Mucosa of rectum (tissue), 2 donors: ENCODE results near the gene TFPI.
"Not testable (repeated sequence)": the region's sequence is repeated elsewhere in the genome, so short reads cannot be mapped to it uniquely, and the experiment has no call there.

Source experiments
- H3K27ac ChIP-seq, 2 donors: one replicate each; pipeline ENCODE4 v1.7.0; 2013; ENCODE audit warnings: inconsistent platforms in 2 of 2, low read depth in 2 of 2, low read length in 2 of 2
- H3K27me3 ChIP-seq, 2 donors: one replicate each; pipeline ENCODE4 v1.7.0; 2013; ENCODE audit warnings: low read length in 2 of 2; ENCODE audit not compliant: control insufficient read depth in 2 of 2, insufficient read depth in 2 of 2
- H3K36me3 ChIP-seq, 2 donors: one replicate each; pipeline ENCODE4 v1.7.0; 2013; ENCODE audit warnings: low read length in 2 of 2; ENCODE audit not compliant: control insufficient read depth in 2 of 2, insufficient read depth in 2 of 2
- H3K4me1 ChIP-seq, 2 donors: one replicate each; pipeline ENCODE4 v1.7.0; 2013; ENCODE audit warnings: low read length in 2 of 2, mild to moderate bottlenecking in 1 of 2; ENCODE audit not compliant: control insufficient read depth in 2 of 2, insufficient read depth in 2 of 2
- H3K4me3 ChIP-seq, 2 donors: one replicate each; pipeline ENCODE4 v1.7.0; 2013; ENCODE audit warnings: low read length in 2 of 2
- H3K9ac ChIP-seq, 2 donors: one replicate each; pipeline ENCODE4 v1.7.0; 2013; ENCODE audit warnings: low read length in 2 of 2, low read depth in 1 of 2, mild to moderate bottlenecking in 1 of 2
- H3K9me3 ChIP-seq, 2 donors: one replicate each; pipeline ENCODE4 v1.7.0; 2013; ENCODE audit warnings: low read length in 2 of 2; ENCODE audit not compliant: control insufficient read depth in 2 of 2
- donor health status: healthy.
- donor health status: Normal muscosa, but diverticular disease.

TFPI gene

DNA sequence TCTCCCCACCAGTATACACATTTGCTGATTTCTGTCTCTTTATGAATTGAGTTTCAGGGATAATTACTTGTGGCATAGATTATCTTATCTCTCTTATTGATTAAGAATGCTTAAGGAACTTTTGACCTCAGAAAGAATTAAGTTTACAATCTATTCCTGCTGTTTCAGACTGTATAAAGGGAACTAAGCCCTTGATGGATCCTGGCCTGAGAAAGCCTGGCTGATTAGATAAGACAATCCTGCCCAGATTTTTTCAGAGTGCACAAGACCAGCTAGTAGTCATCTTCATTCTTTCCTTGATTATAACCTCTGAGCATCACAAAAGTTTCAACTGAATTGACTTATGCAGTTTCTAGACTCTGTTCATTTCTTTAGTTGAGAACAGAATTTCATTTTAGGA, 22.7 kb upstream of the TFPI start:
- no peak overlapping the region for H3K9ac ChIP-seq
- H3K4me1 ChIP-seq = peaks cover 0 to 2% of the 10 kb centered on the region in 2 donors
- H3K9me3 ChIP-seq = no peaks in the 10 kb centered on the region
- no peak overlapping the region for H3K4me3 ChIP-seq
- H3K27me3 ChIP-seq = no peaks in the 10 kb centered on the region
- H3K36me3 ChIP-seq = no peaks in the 10 kb centered on the region
- no peak overlapping the region for H3K27ac ChIP-seq

- no peaks in the 10 kb centered on the region for H3K9me3 ChIP-seq
- H3K36me3 ChIP-seq = no peaks in the 10 kb centered on the region
- no peak overlapping the region for H3K4me3 ChIP-seq
- H3K27ac ChIP-seq = no peak overlapping the region
- H3K27me3 ChIP-seq = no peaks in the 10 kb centered on the region
- H3K9ac ChIP-seq = no peak overlapping the region
- no peaks in the 10 kb centered on the region for H3K4me1 ChIP-seq
Measured at GRCh38 chr2:187575751-187576067, 21.5 kb upstream of the TFPI start.

DNA sequence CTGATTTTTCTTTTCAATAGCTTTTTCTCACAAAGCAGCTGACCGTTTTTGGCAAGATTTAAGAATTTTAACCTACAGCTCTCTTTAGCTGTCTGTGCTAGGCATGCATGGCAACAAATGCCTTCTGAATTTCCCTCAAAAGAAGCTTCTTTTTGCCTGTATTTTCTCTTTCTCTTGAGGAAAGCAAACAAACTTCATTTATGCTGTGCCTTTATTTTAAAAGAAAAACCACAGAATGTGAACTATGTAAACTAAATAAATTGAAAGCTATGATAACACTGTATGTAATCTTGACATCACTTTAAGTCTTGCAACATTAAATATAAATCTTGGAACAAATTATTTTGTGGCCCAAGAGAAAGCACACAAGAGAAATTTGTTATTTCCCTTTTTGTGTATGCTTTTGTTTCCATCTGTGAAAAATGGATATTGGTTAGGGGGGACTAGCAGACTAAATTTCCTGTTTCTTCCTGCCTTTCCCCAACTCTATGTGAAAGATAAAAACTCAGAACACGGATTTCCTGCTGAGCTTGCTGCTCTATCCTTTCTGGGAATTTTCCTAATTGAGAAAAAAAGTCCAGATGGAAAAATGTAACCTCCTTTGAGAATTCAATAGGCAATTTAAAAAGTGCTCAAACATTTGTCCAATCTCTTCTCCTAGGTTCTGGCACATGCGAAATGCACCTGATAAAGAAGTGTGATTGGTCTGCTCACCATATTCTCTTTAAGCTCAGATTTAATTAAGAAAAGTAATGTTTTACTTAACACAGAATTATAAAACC, 20.9 kb upstream of the TFPI start:
- Histone ChIP-seq H3K4me1 (no peaks in the 10 kb centered on the region), H3K9me3 (no peaks in the 10 kb centered on the region), H3K27me3 (no peaks in the 10 kb centered on the region), H3K4me3 (no peak overlapping the region), H3K9ac (no peak overlapping the region), H3K27ac (no peak overlapping the region), H3K36me3 (no peaks in the 10 kb centered on the region)

GRCh38 chr2:187573722-187574121, 19.5 kb upstream of the TFPI start:
- Histone ChIP-seq H3K27me3 (no peaks in the 10 kb centered on the region), H3K9ac (no peak overlapping the region), H3K4me3 (no peak overlapping the region), H3K4me1 (no peaks in the 10 kb centered on the region), H3K27ac (no peak overlapping the region), H3K9me3 (no peaks in the 10 kb centered on the region), H3K36me3 (no peaks in the 10 kb centered on the region)

- H3K4me1 ChIP-seq, H3K36me3 ChIP-seq, H3K9me3 ChIP-seq, H3K9ac ChIP-seq, H3K4me3 ChIP-seq, H3K27ac ChIP-seq, H3K27me3 ChIP-seq: not testable (repeated sequence)
Measured at GRCh38 chr2:187571996-187572395, 17.8 kb upstream of the TFPI start.

DNA sequence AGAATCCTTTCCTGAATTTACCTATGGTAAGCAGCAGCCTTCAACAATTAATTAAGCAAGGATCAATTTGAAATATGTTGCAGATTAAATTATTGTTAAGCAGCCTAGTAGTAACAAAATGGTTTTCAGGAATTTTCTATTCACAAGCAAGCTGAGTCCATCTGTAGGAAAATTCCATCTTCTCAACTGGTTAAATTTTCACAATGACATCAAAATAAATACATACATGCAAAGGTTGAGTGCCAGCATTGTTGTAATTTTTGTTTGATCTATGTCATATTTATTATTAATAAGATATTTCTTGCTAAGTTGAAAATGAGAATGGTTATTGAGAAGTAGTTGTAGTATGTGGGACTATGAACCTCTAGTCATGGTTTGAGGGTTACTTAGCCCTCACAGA, 15.3 kb upstream of the TFPI start:
- Histone ChIP-seq H3K4me1 (no peaks in the 10 kb centered on the region), H3K27ac (no peak overlapping the region), H3K36me3 (no peaks in the 10 kb centered on the region), H3K4me3 (no peak overlapping the region), H3K27me3 (no peaks in the 10 kb centered on the region), H3K9me3 (no peaks in the 10 kb centered on the region), H3K9ac (no peak overlapping the region)

DNA sequence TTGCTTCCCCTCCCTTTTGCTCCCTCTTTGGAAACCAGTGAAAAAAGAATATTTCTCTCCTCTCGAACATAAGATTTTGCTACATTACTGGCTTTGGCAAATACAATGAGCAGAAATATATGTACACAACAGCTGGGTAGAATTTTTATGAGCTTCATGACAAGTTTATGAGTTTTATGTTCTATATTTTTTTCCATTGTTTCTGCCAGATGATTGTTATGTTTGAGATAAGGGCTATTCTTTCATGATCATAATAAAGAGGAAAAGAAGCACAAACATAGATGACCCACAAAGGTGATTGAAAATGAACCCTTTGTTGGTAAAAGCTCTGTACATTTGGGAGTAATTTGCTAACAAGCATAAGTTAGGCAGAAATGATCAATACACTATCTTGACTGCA, 14.8 kb upstream of the TFPI start:
- Histone ChIP-seq H3K27ac (no peak overlapping the region), H3K27me3 (no peaks in the 10 kb centered on the region), H3K4me1 (no peaks in the 10 kb centered on the region), H3K36me3 (no peaks in the 10 kb centered on the region), H3K9me3 (no peaks in the 10 kb centered on the region), H3K9ac (no peak overlapping the region), H3K4me3 (no peak overlapping the region)

DNA sequence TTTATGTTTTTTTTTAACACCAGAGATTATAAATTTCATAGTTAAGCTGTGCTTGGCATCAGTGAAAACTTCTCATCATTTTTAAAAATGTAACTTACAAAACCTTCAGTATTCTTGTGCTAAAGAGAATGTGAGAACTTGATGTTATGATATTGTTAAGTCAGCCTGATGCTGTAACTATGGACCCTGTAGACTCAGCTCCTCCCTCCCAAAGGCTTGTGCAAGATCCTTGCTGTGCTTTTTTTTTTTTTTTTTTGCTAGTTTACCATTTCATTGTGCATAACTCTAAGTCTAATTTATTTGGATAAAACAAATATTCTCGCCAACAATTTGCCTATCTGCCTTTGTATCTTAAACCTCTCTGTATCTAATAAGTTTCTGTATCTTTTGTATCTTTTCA, 12.9 kb upstream of the TFPI start:
- no peaks in the 10 kb centered on the region for H3K9me3 ChIP-seq
- H3K36me3 ChIP-seq = no peaks in the 10 kb centered on the region

GRCh38 chr2:187566712-187567111, 12.5 kb upstream of the TFPI start:
- Histone ChIP-seq H3K9ac (no peak overlapping the region), H3K36me3 (no peaks in the 10 kb centered on the region), H3K9me3 (no peaks in the 10 kb centered on the region), H3K27me3 (no peaks in the 10 kb centered on the region), H3K4me3 (no peak overlapping the region), H3K27ac (no peak overlapping the region), H3K4me1 (no peaks in the 10 kb centered on the region)

More for the DNA sequence above, 12.9 kb upstream of the TFPI start:
- H3K4me3 ChIP-seq = no peak overlapping the region
- H3K9ac ChIP-seq = no peak overlapping the region
- H3K27ac ChIP-seq = no peak overlapping the region
- no peaks in the 10 kb centered on the region for H3K27me3 ChIP-seq
- no peaks in the 10 kb centered on the region for H3K4me1 ChIP-seq

GRCh38 chr2:187566266-187566665, 12.0 kb upstream of the TFPI start:
- no peak overlapping the region for H3K4me3 ChIP-seq
- H3K36me3 ChIP-seq = no peaks in the 10 kb centered on the region
- H3K4me1 ChIP-seq = no peaks in the 10 kb centered on the region
- no peaks in the 10 kb centered on the region for H3K27me3 ChIP-seq
- H3K9me3 ChIP-seq = no peaks in the 10 kb centered on the region
- no peak overlapping the region for H3K27ac ChIP-seq
- no peak overlapping the region for H3K9ac ChIP-seq

- H3K9ac ChIP-seq, H3K36me3 ChIP-seq, H3K27me3 ChIP-seq, H3K27ac ChIP-seq, H3K9me3 ChIP-seq, H3K4me1 ChIP-seq, H3K4me3 ChIP-seq: not testable (repeated sequence)
Measured at GRCh38 chr2:187565618-187566017, 11.4 kb upstream of the TFPI start.
